Fibroblast of villous mesenchyme (primary cell): ENCODE data around the gene PACS1. TPM values are rescaled to one million over a fixed set of nuclear protein-coding genes. Genes with fewer than 3 reads are reported as not detected.

ENCODE experiments used
- DNase-seq: peaks from one replicate; pipeline ENCODE4 v3.0.0-alpha.2; 2010; ENCODE audit warnings: low read depth
- H3K4me3 ChIP-seq: 2 replicates; pipeline ENCODE4 v1.5.1; 2011; ENCODE audit warnings: low read depth, mild to moderate bottlenecking, low read length
- CTCF ChIP-seq: IDR thresholded peaks from 2 replicates; pipeline ENCODE4 v1.5.1; 2012; ENCODE audit warnings: low read depth, mild to moderate bottlenecking, low read length; ENCODE audit not compliant: insufficient read depth
- total RNA-seq: library from RNA; depleted of rRNA; stranded (reverse); fragments of >200 nt; gene quantifications from 2 replicates; pipeline ENCODE4 v1.2.3, GENCODE V29; 2012

The PACS1 gene
- total RNA-seq, 1 donor, result 36.7 TPM

- no peak for TF ChIP-seq CTCF
- H3K4me3 ChIP-seq, result no peak overlapping the region
Observed at GRCh38 chr11:66291303-66291705, 221.2 kb downstream of the PACS1 start.

GRCh38 chr11:66291706-66292542 is 221.9 kb downstream of the PACS1 start, which contains the start of gene TMEM151A:
TMEM151A (plus strand) TSS chr11:66291894; CDS start chr11:66292014, 120 bp downstream.
- no peak for TF ChIP-seq CTCF
- H3K4me3 ChIP-seq, result no peak within 1 kb of the TSS
- DNase-seq, result no peak

More at GRCh38 chr11:66291303-66291705, 221.2 kb downstream of the PACS1 start:
- DNase-seq, result no peak

- H3K4me3 ChIP-seq, result no peak overlapping the region
- TF ChIP-seq CTCF, result no peak
- DNase-seq, result no peak
Observed at GRCh38 chr11:66292543-66293332, 222.7 kb downstream of the PACS1 start.

GRCh38 chr11:66293352-66293751 is 223.3 kb downstream of the PACS1 start:
- no peak overlapping the region for H3K4me3 ChIP-seq
- TF ChIP-seq CTCF, result no peak
- DNase-seq, result no peak

GRCh38 chr11:66293777-66294625 is 223.9 kb downstream of the PACS1 start:
- no peak for TF ChIP-seq CTCF

More at GRCh38 chr11:66293777-66294625, 223.9 kb downstream of the PACS1 start:
- H3K4me3 ChIP-seq, result no peak overlapping the region
- no peak for DNase-seq

Other genes starting within 250 kb of the PACS1 start
- gene SNX32, start 236.3 kb upstream of the PACS1 start, total RNA-seq, result under 0.01 TPM in 1 of 2 replicates, not detected in the other
- 1,115 and 1,444 TPM in 2 replicates for gene CFL1, start 212.1 kb upstream of the PACS1 start, total RNA-seq
- 71.2 and 75.7 TPM in 2 replicates for gene MUS81, start 209.8 kb upstream of the PACS1 start, total RNA-seq
- gene EFEMP2, start 197.5 kb upstream of the PACS1 start, total RNA-seq, result 77.7 and 79.6 TPM in 2 replicates
- 0.43 TPM in 1 of 2 replicates, not detected in the other for gene CTSW, start 190.4 kb upstream of the PACS1 start, total RNA-seq
- 144 and 158 TPM in 2 replicates for gene FIBP, start 181.8 kb upstream of the PACS1 start, total RNA-seq
- 37.1 and 49.0 TPM in 2 replicates for gene CCDC85B, start 179.6 kb upstream of the PACS1 start, total RNA-seq
- gene FOSL1, start 169.9 kb upstream of the PACS1 start, total RNA-seq, result 18.0 and 41.0 TPM in 2 replicates
- gene C11orf68, start 151.2 kb upstream of the PACS1 start, total RNA-seq, result 25.8 and 31.5 TPM in 2 replicates
- 216 and 218 TPM in 2 replicates for gene DRAP1, start 150.8 kb upstream of the PACS1 start, total RNA-seq
- gene TSGA10IP, start 124.8 kb upstream of the PACS1 start, total RNA-seq, result not detected in 2 replicates
- gene SART1, start 108.5 kb upstream of the PACS1 start, total RNA-seq, result 25.5 and 26.7 TPM in 2 replicates
- gene EIF1AD, start 68.1 kb upstream of the PACS1 start, total RNA-seq, result 34.8 and 35.4 TPM in 2 replicates
- 19.9 and 24.8 TPM in 2 replicates for gene BANF1, start 67.8 kb upstream of the PACS1 start, total RNA-seq
- gene CST6, start 58.3 kb upstream of the PACS1 start, total RNA-seq, result under 0.01 TPM in 1 of 2 replicates, not detected in the other
- gene CATSPER1, start 43.8 kb upstream of the PACS1 start, total RNA-seq, result under 0.01 and 0.43 TPM in 2 replicates
- under 0.01 TPM in 1 of 2 replicates, not detected in the other for gene GAL3ST3, start 21.1 kb upstream of the PACS1 start, total RNA-seq
- 130 and 151 TPM in 2 replicates for gene SF3B2, start 17.9 kb upstream of the PACS1 start, total RNA-seq
- gene KLC2, start 187.4 kb downstream of the PACS1 start, total RNA-seq, result 18.7 and 24.6 TPM in 2 replicates
- 88.9 and 89.5 TPM in 2 replicates for gene RAB1B, start 198.4 kb downstream of the PACS1 start, total RNA-seq
- 0.43 and 0.64 TPM in 2 replicates for gene CNIH2, start 207.9 kb downstream of the PACS1 start, total RNA-seq
- gene YIF1A, start 218.9 kb downstream of the PACS1 start, total RNA-seq, result 187 and 189 TPM in 2 replicates
- gene TMEM151A, start 221.6 kb downstream of the PACS1 start, total RNA-seq, result under 0.01 TPM in 1 of 2 replicates, not detected in the other
- 85.1 and 108 TPM in 2 replicates for gene CD248, start 246.8 kb downstream of the PACS1 start, total RNA-seq